ENCODE measurements around the gene SHC1. TPM values are rescaled to one million over a fixed set of nuclear protein-coding genes. Genes with fewer than 3 reads are reported as not detected.

Gene SHC1
- total RNA-seq, 2 experiments from 2014 or later = 31.2 to 36.3 TPM

GRCh38 chr1:154971341-154971998 is 923 bp upstream of the SHC1 start:
- POLR2A ChIA-PET = interaction anchor here (1.0 kb wide), 1 partner anchor 10 kb away, joined by 3 read pairs; the partner anchor contains the start of gene PYGO2
- CTCF ChIA-PET = interaction anchor here (0.8 to 2.2 kb wide), 5 partner anchors 9 to 79 kb away, joined by 3 to 15 read pairs (median 4); partner anchors contain the start of genes ADAM15 and PYGO2

- ChIA-PET POLR2A (interaction anchor here (0.9 kb wide), 1 partner anchor 9 kb away, joined by 4 read pairs; no protein-coding TSS in a partner anchor), CTCF (interaction anchor here (1.0 to 2.2 kb wide), 4 partner anchors 8 to 29 kb away, joined by 4 to 11 read pairs (median 4); partner anchors contain the start of gene FLAD1)
Observed at GRCh38 chr1:154969860-154970452, 591 bp downstream of the SHC1 start.

- CTCF ChIA-PET = interaction anchor here (1.0 to 2.0 kb wide), 2 partner anchors 14 to 18 kb away, joined by 4 to 5 read pairs; partner anchors contain the start of gene FLAD1
- POLR2A ChIA-PET = interaction anchor here (0.9 kb wide), 1 partner anchor 8 kb away, joined by 4 read pairs; no protein-coding TSS in a partner anchor
Observed at GRCh38 chr1:154969246-154969645, 1.3 kb downstream of the SHC1 start.

GRCh38 chr1:154968731-154969130 is 1.8 kb downstream of the SHC1 start:
- CTCF ChIA-PET = interaction anchor here (1.0 to 2.0 kb wide), 2 partner anchors 15 to 17 kb away, joined by 4 to 5 read pairs; partner anchors contain the start of gene FLAD1
- POLR2A ChIA-PET = no interaction called here

- ChIA-PET CTCF (interaction anchor here (1.4 kb wide), 1 partner anchor 31 kb away, joined by 4 read pairs; no protein-coding TSS in a partner anchor), POLR2A (no interaction called here)
Observed at GRCh38 chr1:154967331-154967950, 3.1 kb downstream of the SHC1 start.

- CTCF ChIA-PET = interaction anchor here (0.6 to 1.4 kb wide), 2 partner anchors 10 to 33 kb away, joined by 3 to 4 read pairs; partner anchors contain the start of gene PBXIP1
- POLR2A ChIA-PET = interaction anchor here (0.6 kb wide), 1 partner anchor 340 kb away, joined by 3 read pairs; no protein-coding TSS in a partner anchor
Observed at GRCh38 chr1:154966111-154966510, 4.4 kb downstream of the SHC1 start.

- POLR2A ChIA-PET = interaction anchor here (0.6 kb wide), 1 partner anchor 32 kb away, joined by 3 read pairs; no protein-coding TSS in a partner anchor
Observed at GRCh38 chr1:154964359-154964758, 6.2 kb downstream of the SHC1 start.

GRCh38 chr1:154963643-154964042 is 6.9 kb downstream of the SHC1 start:
- POLR2A ChIA-PET = no interaction called here

More at GRCh38 chr1:154964359-154964758, 6.2 kb downstream of the SHC1 start:
- CTCF ChIA-PET = interaction anchor here (0.7 to 1.8 kb wide), 3 partner anchors 12 to 80 kb away, joined by 3 to 8 read pairs (median 3); no protein-coding TSS in a partner anchor

GRCh38 chr1:154962795-154963330 is 7.7 kb downstream of the SHC1 start:
- POLR2A ChIA-PET = interaction anchor here (1.8 kb wide), 1 partner anchor 37 kb away, joined by 5 read pairs; no protein-coding TSS in a partner anchor
- CTCF ChIA-PET = interaction anchor here (1.3 to 2.4 kb wide), 5 partner anchors 7 to 122 kb away, joined by 4 to 15 read pairs (median 6); partner anchors contain the start of gene SHC1

More at GRCh38 chr1:154963643-154964042, 6.9 kb downstream of the SHC1 start:
- CTCF ChIA-PET = interaction anchor here (1.8 kb wide), 1 partner anchor 35 kb away, joined by 8 read pairs; no protein-coding TSS in a partner anchor

GRCh38 chr1:154962156-154962749 is 8.3 kb downstream of the SHC1 start:
- CTCF ChIA-PET = interaction anchor here (0.6 to 2.4 kb wide), 11 partner anchors 8 to 123 kb away, joined by 3 to 15 read pairs (median 7); partner anchors contain the start of genes LENEP, PMVK and SHC1
- POLR2A ChIA-PET = interaction anchor here (0.7 to 1.8 kb wide), 3 partner anchors 9 to 37 kb away, joined by 3 to 5 read pairs (median 4); partner anchors contain the start of genes CKS1B and SHC1

GRCh38 chr1:154961207-154962155 is 9.1 kb downstream of the SHC1 start, which contains the start of gene PYGO2:
PYGO2 (minus strand) TSS chr1:154961782; CDS start chr1:154961576, 206 bp downstream.
- ChIA-PET POLR2A (interaction anchor here (0.5 to 1.8 kb wide), 5 partner anchors 8 to 1015 kb away, joined by 3 to 5 read pairs (median 4); partner anchors contain the start of genes CKS1B and SHC1), CTCF (interaction anchor here (0.6 to 2.4 kb wide), 13 partner anchors 9 to 124 kb away, joined by 3 to 15 read pairs (median 6); partner anchors contain the start of genes LENEP, PMVK and SHC1)

- ChIA-PET CTCF (interaction anchor here (0.7 to 2.4 kb wide), 12 partner anchors 11 to 136 kb away, joined by 3 to 15 read pairs (median 6); partner anchors contain the start of gene LENEP), POLR2A (interaction anchor here (0.5 to 1.8 kb wide), 3 partner anchors 14 to 1016 kb away, joined by 3 to 5 read pairs (median 4); partner anchors contain the start of gene CKS1B)
Observed at GRCh38 chr1:154960446-154961136, 10.0 kb downstream of the SHC1 start.

GRCh38 chr1:154959426-154959780 is 11.1 kb downstream of the SHC1 start:
- CTCF ChIA-PET = interaction anchor here (1.0 to 1.7 kb wide), 3 partner anchors 38 to 58 kb away, joined by 4 to 7 read pairs (median 4); no protein-coding TSS in a partner anchor
- POLR2A ChIA-PET = interaction anchor here (0.7 kb wide), 1 partner anchor 41 kb away, joined by 6 read pairs; no protein-coding TSS in a partner anchor

- ChIA-PET CTCF (interaction anchor here (0.7 to 1.7 kb wide), 3 partner anchors 40 to 72 kb away, joined by 3 to 7 read pairs (median 4); no protein-coding TSS in a partner anchor), POLR2A (no interaction called here)
Observed at GRCh38 chr1:154958681-154959425, 11.7 kb downstream of the SHC1 start.

GRCh38 chr1:154958036-154958435 is 12.5 kb downstream of the SHC1 start:
- ChIA-PET POLR2A (no interaction called here), CTCF (no interaction called here)

Measured in activated CD8-positive, alpha-beta memory T cell treated with anti-CD3 and anti-CD28 coated beads for 36 hours (primary cell).